GM21515 (cell line): Measurements from ENCODE around the gene MTNR1B.

ENCODE experiments used
- ATAC-seq: cut with Tn5 transposase; IDR thresholded peaks from one replicate; pipeline ENCODE4 v1.9.1; 2021; ENCODE audit not compliant: unreplicated experiment

The MTNR1B gene

GRCh38 chr11:92977401-92977800, 8.0 kb downstream of the MTNR1B start:
- ATAC-seq = no peak

GRCh38 chr11:92978271-92979111, 9.0 kb downstream of the MTNR1B start:
- no peak for ATAC-seq

GRCh38 chr11:92979176-92979575, 9.7 kb downstream of the MTNR1B start:
- no peak for ATAC-seq

GRCh38 chr11:92980312-92980711, 10.9 kb downstream of the MTNR1B start:
- no peak for ATAC-seq

GRCh38 chr11:92981508-92982043, 12.1 kb downstream of the MTNR1B start:
- no peak for ATAC-seq

- no peak for ATAC-seq
Observed at GRCh38 chr11:92986585-92986984, 17.1 kb downstream of the MTNR1B start.

GRCh38 chr11:92993004-92993403, 23.6 kb downstream of the MTNR1B start:
- no peak for ATAC-seq

- ATAC-seq = no peak
Observed at GRCh38 chr11:93000511-93001476, 31.3 kb downstream of the MTNR1B start.

- no peak for ATAC-seq
Observed at GRCh38 chr11:93001806-93002205, 32.4 kb downstream of the MTNR1B start.

GRCh38 chr11:93002380-93002779, 32.9 kb downstream of the MTNR1B start:
- no peak for ATAC-seq

GRCh38 chr11:93005239-93005638, 35.8 kb downstream of the MTNR1B start:
- no peak for ATAC-seq

- no peak for ATAC-seq
Observed at GRCh38 chr11:93013646-93014045, 44.2 kb downstream of the MTNR1B start.

GRCh38 chr11:93016595-93016994, 47.1 kb downstream of the MTNR1B start:
- no peak for ATAC-seq

- no peak for ATAC-seq
Observed at GRCh38 chr11:93017821-93018690, 48.6 kb downstream of the MTNR1B start.

- ATAC-seq = no peak
Observed at GRCh38 chr11:93020248-93021046, 51.0 kb downstream of the MTNR1B start.

GRCh38 chr11:93024369-93024768, 54.9 kb downstream of the MTNR1B start:
- no peak for ATAC-seq

GRCh38 chr11:93025558-93026255, 56.3 kb downstream of the MTNR1B start:
- ATAC-seq = no peak

GRCh38 chr11:93028960-93029522, 59.6 kb downstream of the MTNR1B start:
- ATAC-seq = peak; percentile 46

- no peak for ATAC-seq
Observed at GRCh38 chr11:93031386-93031785, 61.9 kb downstream of the MTNR1B start.
